Measurements from ENCODE around the gene ASPSCR1. TPM values are rescaled to one million over a fixed set of nuclear protein-coding genes. Genes with fewer than 3 reads are reported as not detected.

The ASPSCR1 gene
- total and polyA plus RNA-seq, 2 of the 8 experiments (the other 6 are each of a cell fraction or from before 2014, with no cell fraction given) = 33.3 to 43.7 TPM

GRCh38 chr17:82052638-82053059 lies 75.2 kb downstream of the ASPSCR1 start:
- FAIRE-seq = no peak
- Histone ChIP-seq H2BK20ac (ENCODE audit: low read length) (no peak overlapping the region), H3K23me2 (ENCODE audit: low read depth, low read length) (peaks cover 6% of the 10 kb centered on the region; the same call in 1 of the 2 replicates), H2AK5ac (ENCODE audit: low read depth, low read length) (no peak overlapping the region), H3K14ac (ENCODE audit: insufficient read length) (no peak overlapping the region), H3K4ac (replicated peaks; ENCODE audit: insufficient read length, low read depth, low read length) (no peak overlapping the region), H3K79me2 (ENCODE audit: control insufficient read depth in 1 of 2, insufficient read depth in 2 of 2, low read length in 2 of 2) (peaks cover 0 to 12% of the 10 kb centered on the region in 2 experiments; a peak in 1 of 4 replicates), H3K27me3 (replicated peaks in 1 of 4; ENCODE audit: control insufficient read depth in 3 of 4, extremely low read depth in 1 of 4, insufficient read depth in 3 of 4, low read length in 3 of 4) (no peaks in the 10 kb centered on the region; a peak in 1 of 7 replicates), H3K23ac (ENCODE audit: insufficient read length) (no peak overlapping the region), H2AFZ (ENCODE audit: low read length) (no peak overlapping the region), H4K91ac (replicated peaks; ENCODE audit: insufficient read length, low read length) (no peak overlapping the region), H3K4me2 (ENCODE audit: insufficient read depth in 1 of 2, low read depth in 2 of 2, low read length in 2 of 2) (peak overlapping the region; percentile 77 to 97), H3K9me3 (ENCODE audit: insufficient read depth in 2 of 2, low read depth in 1 of 2, low read length in 1 of 2) (no peaks in the 10 kb centered on the region), H3K36me3 (ENCODE audit: control insufficient read depth in 2 of 4, insufficient read depth in 4 of 4, low read length in 3 of 4) (peaks cover 7 to 37% (median 17%) of the 10 kb centered on the region in 4 experiments), H3K56ac (replicated peaks; ENCODE audit: insufficient read length, low read depth, low read length) (no peak overlapping the region), H3K79me1 (ENCODE audit: low read depth, low read length) (peaks cover 6% of the 10 kb centered on the region; the same call in 1 of the 2 replicates), H4K8ac (ENCODE audit: extremely low read depth, insufficient read depth, low read length) (no peak overlapping the region), H3K18ac (ENCODE audit: extremely low read depth, low read length) (no peak overlapping the region), H2BK15ac (ENCODE audit: low read length) (no peak overlapping the region), H4K5ac (ENCODE audit: insufficient read length, low read depth, low read length) (no peak overlapping the region), H3K4me1 (replicated peaks in 1 of 4; ENCODE audit: control insufficient read depth in 3 of 4, insufficient read depth in 4 of 4, low read length in 3 of 4) (peaks cover 0 to 11% (median 6%) of the 10 kb centered on the region in 4 experiments; a peak in 5 of 7 replicates), H2BK12ac (ENCODE audit: low read depth, low read length) (no peak overlapping the region), H3K4me3 (ENCODE audit: extremely low read depth in 1 of 4, insufficient read depth in 2 of 4, low read depth in 3 of 4, low read length in 4 of 4) (peak overlapping the region; percentile 72 to 94 (median 86)), H4K20me1 (replicated peaks in 1 of 2; ENCODE audit: control insufficient read depth in 1 of 2, insufficient read depth in 2 of 2, low read length in 2 of 2) (peaks cover 4 to 17% of the 10 kb centered on the region in 2 experiments), H3K9ac (replicated peaks in 1 of 4; ENCODE audit: extremely low read depth in 1 of 4, low read depth in 3 of 4, low read length in 3 of 4) (peak overlapping the region; percentile 31 to 60 (median 38); a peak in 4 of 7 replicates), H2BK5ac (ENCODE audit: low read depth, low read length) (no peak overlapping the region), H3K27ac (ENCODE audit: low read depth, low read length) (no peak overlapping the region), H2BK120ac (replicated peaks; ENCODE audit: low read depth, low read length) (no peak overlapping the region)
- ChIA-PET POLR2A (ENCODE audit: partially characterized antibody) (interaction anchor here (1.0 to 13.2 kb wide), 11 partner anchors 9 to 43 kb away, joined by 3 to 161 read pairs (median 4); partner anchors contain the start of genes DCXR, DUS1L and RAC3), CTCF (ENCODE audit: partially characterized antibody) (interaction anchor here (0.7 to 5.4 kb wide), 4 partner anchors 15 to 52 kb away, joined by 3 to 40 read pairs (median 4); partner anchors contain the start of genes DCXR and RAC3)
- no peak for TF ChIP-seq RAD21 (IDR thresholded peaks at IDR 0.05 in 1 of 2, conservative IDR thresholded peaks at IDR 0.05 in 1 of 2; ENCODE audit: low read depth in 2 of 2, low read length in 2 of 2)
- TF ChIP-seq SIRT6 (IDR thresholded peaks at IDR 0.05; ENCODE audit: low read length) = no peak
- no peak for TF ChIP-seq ASH2L (IDR thresholded peaks at IDR 0.05; ENCODE audit: low read length)
- TF ChIP-seq CHD1 (IDR thresholded peaks at IDR 0.05; ENCODE audit: low read depth, low read length) = no peak
- TF ChIP-seq CTBP2 (IDR thresholded peaks at IDR 0.05; ENCODE audit: borderline replicate concordance, insufficient read depth, insufficient read length, low read length) = no peak
- no peak for TF ChIP-seq RBBP5 (IDR thresholded peaks at IDR 0.05; ENCODE audit: borderline replicate concordance, low read depth, low read length)
- WGBS, 2 experiments (ENCODE audit: extremely low coverage in 1 of 2, insufficient coverage in 1 of 2, insufficient read length in 1 of 2, insufficient replicate concordance in 2 of 2, low coverage in 1 of 2, low lambda C conversion rate in 2 of 2, missing lambda C conversion rate in 1 of 2) = 55% methylated on average over 18 of the region's 19 CpGs; no CpG with 5 or more reads in 1 of the 2 experiments
- DNase-seq (ENCODE audit: low read depth in 1 of 2, low spot score in 2 of 2) = no peak
